Esophagus muscularis mucosa (tissue), 4 donors: Measurements from ENCODE around the gene CACNA2D3. TPM values are rescaled to one million over a fixed set of nuclear protein-coding genes. Genes with fewer than 3 reads are reported as not detected.

ENCODE experiments used
- DNase-seq: peaks from one replicate; pipeline ENCODE4 v3.0.0-alpha.2; 2017; ENCODE audit errors: extremely low spot score
- H3K27ac ChIP-seq, 4 donors: fragments of 200-600 bp; sonication (generic); replicated peaks in 1 of 4; 1 replicate in 3 of 4; 2 replicates in 1 of 4; pipeline ENCODE4 v1.5.1; 2016 to 2019; ENCODE audit warnings: mild to moderate bottlenecking in 1 of 4
- H3K27me3 ChIP-seq, 4 donors: fragments of 200-600 bp; sonication (generic); one replicate each; pipeline versions ENCODE4 v1.5.1 to v1.6.0; 2016 to 2019
- H3K36me3 ChIP-seq, 4 donors: fragments of 200-600 bp; sonication (generic); one replicate each; pipeline ENCODE4 v1.5.1; 2016 to 2019
- H3K4me1 ChIP-seq, 4 donors: fragments of 200-600 bp; sonication (generic); one replicate each; pipeline ENCODE4 v1.5.1; 2016 to 2019
- H3K4me3 ChIP-seq, 4 donors: fragments of 200-600 bp; sonication (generic); 1 replicate in 2 of 4; 2 replicates in 2 of 4; pipeline ENCODE4 v1.5.1; 2016 to 2019; ENCODE audit warnings: mild to moderate bottlenecking in 4 of 4, moderate library complexity in 1 of 4
- H3K9me3 ChIP-seq, 4 donors: fragments of 200-600 bp; sonication (generic); 1 replicate in 3 of 4; 2 replicates in 1 of 4; pipeline ENCODE4 v1.5.1; 2016 to 2019
- CTCF ChIP-seq, 3 experiments: fragments of 200-600 bp in 2 of 3; fragments of 450-650 bp in 1 of 3; sonication (generic) in 2 of 3; IDR thresholded peaks; one replicate each; pipeline ENCODE4 v1.5.1; 2017 to 2019; ENCODE audit warnings: antibody characterized with exemption in 3 of 3, mild to moderate bottlenecking in 2 of 3, moderate library complexity in 1 of 3
- EP300 ChIP-seq: sonication (generic); formaldehyde crosslinking; IDR thresholded peaks from one replicate; pipeline ENCODE4 v1.6.1; 2017; ENCODE audit warnings: antibody characterized with exemption
- POLR2A ChIP-seq: fragments of 450-650 bp; IDR thresholded peaks from one replicate; pipeline ENCODE4 v1.6.1; 2017; ENCODE audit warnings: antibody characterized with exemption, moderate library complexity, mild to moderate bottlenecking, low read depth
- POLR2AphosphoS5 ChIP-seq, 2 donors: sonication (generic); formaldehyde crosslinking; IDR thresholded peaks; one replicate each; pipeline ENCODE4 v1.6.1; 2017; ENCODE audit warnings: antibody characterized with exemption in 2 of 2
- WGBS: methylation state at CpG from one replicate; pipeline ENCODE4 v1.1.5; 2018; 5-methylcytosine and 5-hydroxymethylcytosine counted together
- intact Hi-C: fragments of 100-400 bp; cut with DNase I; formaldehyde crosslinking; loops from one replicate; pipeline ENCODE4 v1.15.1; 2023
- total RNA-seq, 4 donors: library from RNA; depleted of rRNA; stranded (reverse); fragments of >200 nt; gene quantifications; one replicate each; pipeline versions ENCODE4 v1.1.0 to v1.2.1, GENCODE V29; 2016

CACNA2D3 gene
- total RNA-seq, 4 donors from 2014 or later: 2.5 to 6.3 (median 3.9) TPM

DNA sequence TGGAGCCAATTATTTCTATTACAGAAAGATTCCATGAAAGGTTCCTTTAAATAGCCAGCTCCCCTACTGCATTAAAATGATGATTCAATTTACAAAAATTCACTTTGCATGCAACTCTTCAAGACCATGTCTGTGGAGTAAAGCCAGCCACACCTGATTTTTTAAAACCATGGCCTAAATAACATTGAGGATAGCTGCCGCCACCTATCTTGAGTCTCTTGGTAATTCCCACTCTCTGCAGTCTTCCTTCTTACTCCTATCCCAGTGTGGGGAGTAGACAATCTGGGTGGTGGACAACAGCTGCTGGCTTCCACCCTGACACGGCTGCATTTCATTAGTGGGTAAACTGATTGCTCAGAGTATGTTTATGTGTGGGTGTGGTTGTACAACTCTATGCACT, 794.8 kb downstream of the CACNA2D3 start:
- Histone ChIP-seq H3K4me3 (no peak overlapping the region), H3K9me3 (peaks cover 0 to 1% (median 0%) of the 10 kb centered on the region in 4 donors), H3K27ac (no peak overlapping the region), H3K4me1 (no peaks in the 10 kb centered on the region), H3K36me3 (no peaks in the 10 kb centered on the region), H3K27me3 (no peaks in the 10 kb centered on the region)
- WGBS: 93% methylated on average over 2 of the region's 2 CpGs
- TF ChIP-seq CTCF (IDR thresholded peaks at IDR 0.05) (no peak), EP300 (no peak), POLR2AphosphoS5 (IDR thresholded peaks at IDR 0.05) (no peak), POLR2A (no peak)
- DNase-seq: no peak
- intact Hi-C loops: no loop called here

- Histone ChIP-seq H3K4me1 (no peaks in the 10 kb centered on the region), H3K9me3 (no peaks in the 10 kb centered on the region), H3K4me3 (no peak overlapping the region), H3K27ac (no peak overlapping the region), H3K27me3 (no peaks in the 10 kb centered on the region), H3K36me3 (no peaks in the 10 kb centered on the region)
- WGBS: 96% methylated on average over 4 of the region's 4 CpGs
- DNase-seq: no peak
- TF ChIP-seq POLR2A: no peak
- no peak for TF ChIP-seq CTCF (IDR thresholded peaks at IDR 0.05)
- no peak for TF ChIP-seq EP300
- no peak for TF ChIP-seq POLR2AphosphoS5 (IDR thresholded peaks at IDR 0.05)
- intact Hi-C loops: no loop called here
These were observed 795.5 kb downstream of the CACNA2D3 start for GRCh38 chr3:54917862-54918261.

GRCh38 chr3:54918516-54918915, 796.2 kb downstream of the CACNA2D3 start:
- H3K9me3 ChIP-seq: no peaks in the 10 kb centered on the region
- no peaks in the 10 kb centered on the region for H3K27me3 ChIP-seq
- no peak for DNase-seq
- no peaks in the 10 kb centered on the region for H3K36me3 ChIP-seq
- no peaks in the 10 kb centered on the region for H3K4me1 ChIP-seq
- no peak overlapping the region for H3K27ac ChIP-seq
- intact Hi-C loops: no loop called here
- WGBS: 92% methylated on average over 7 of the region's 12 CpGs
- TF ChIP-seq CTCF (IDR thresholded peaks at IDR 0.05) (no peak), POLR2AphosphoS5 (IDR thresholded peaks at IDR 0.05) (no peak), EP300 (no peak), POLR2A (no peak)
- no peak overlapping the region for H3K4me3 ChIP-seq

DNA sequence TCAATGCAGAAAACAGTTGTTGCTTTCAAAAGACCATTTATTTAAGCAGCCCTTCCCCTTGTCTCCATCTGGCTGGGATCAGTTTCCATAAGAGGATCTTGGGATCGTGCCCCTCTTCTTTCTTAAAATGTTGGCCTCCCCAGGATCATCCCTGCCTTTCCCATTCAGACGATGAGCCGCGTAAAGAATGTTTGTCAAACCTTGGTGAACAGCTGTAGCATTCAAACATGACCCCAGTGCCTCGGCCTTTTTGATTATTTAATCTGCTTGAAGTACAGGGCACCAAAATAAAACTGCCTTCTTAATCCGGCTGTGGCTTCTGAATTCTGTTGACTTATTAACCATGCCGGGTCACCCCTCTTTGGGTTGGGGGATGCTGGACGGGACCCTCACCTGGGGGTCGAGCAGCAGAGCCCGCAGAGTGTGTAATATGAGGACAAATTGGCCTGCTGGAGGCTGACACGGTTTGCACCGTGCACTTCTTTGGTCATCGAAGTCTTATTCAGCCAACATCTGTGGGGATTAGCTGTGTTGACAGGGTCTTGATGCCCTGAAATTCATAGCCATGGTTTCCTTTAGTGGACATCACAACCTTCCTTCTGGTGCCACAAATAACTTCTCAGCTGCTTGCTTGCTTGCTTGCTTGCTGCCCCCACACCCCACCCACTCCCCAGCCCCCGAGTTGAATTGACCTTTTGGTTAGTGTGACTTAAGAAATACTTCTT, 805.9 kb downstream of the CACNA2D3 start, which contains the start of gene LRTM1:
LRTM1 (minus strand) TSS at position 14 of the 725 bp plus-strand sequence. CDS start 148 bp downstream, outside the sequence.
- no peaks in the 10 kb centered on the region for H3K9me3 ChIP-seq
- no peak for DNase-seq
- H3K4me1 ChIP-seq: no peaks in the 10 kb centered on the region
- TF ChIP-seq CTCF (IDR thresholded peaks at IDR 0.05) (no peak), POLR2A (no peak), EP300 (no peak), POLR2AphosphoS5 (IDR thresholded peaks at IDR 0.05) (no peak)
- H3K27ac ChIP-seq: no peak within 1 kb of the TSS
- intact Hi-C loops: no loop called here
- H3K27me3 ChIP-seq: no peaks in the 10 kb centered on the region
- H3K4me3 ChIP-seq: no peak within 1 kb of the TSS
- H3K36me3 ChIP-seq: no peaks in the 10 kb centered on the region
- WGBS: 72% methylated on average over 14 of the region's 14 CpGs
